ENCODE results near the gene FPR2.
"Not testable (repeated sequence)": the region's sequence is repeated elsewhere in the genome, so short reads cannot be mapped to it uniquely, and the experiment has no call there.

Gene FPR2

GRCh38 chr19:51740356-51740755, 20.6 kb upstream of the FPR2 start:
- no peak for DNase-seq

- DNase-seq, result no peak
Observed at GRCh38 chr19:51742789-51743188, 18.2 kb upstream of the FPR2 start.

GRCh38 chr19:51743405-51743804, 17.6 kb upstream of the FPR2 start:
- DNase-seq, result no peak

- DNase-seq, result no peak
Observed at GRCh38 chr19:51746731-51747130, 14.2 kb upstream of the FPR2 start.

GRCh38 chr19:51749979-51750378, 11.0 kb upstream of the FPR2 start:
- DNase-seq, result no peak

- no peak for DNase-seq
Observed at GRCh38 chr19:51750400-51751094, 10.4 kb upstream of the FPR2 start.

GRCh38 chr19:51751655-51752054, 9.3 kb upstream of the FPR2 start, which contains the start of gene FPR1:
Gene FPR1, minus strand, starts transcription at chr19:51751878. Its CDS starts 4,884 bp downstream, at chr19:51746994.
- DNase-seq, result no peak

GRCh38 chr19:51754109-51754508, 6.9 kb upstream of the FPR2 start:
- no peak for DNase-seq

GRCh38 chr19:51754770-51755169, 6.2 kb upstream of the FPR2 start:
- no peak for DNase-seq

- no peak for DNase-seq
Observed at GRCh38 chr19:51755571-51755970, 5.4 kb upstream of the FPR2 start.

GRCh38 chr19:51761696-51762095, 716 bp downstream of the FPR2 start:
- no peak for DNase-seq

- DNase-seq, result no peak
Observed at GRCh38 chr19:51765086-51765485, 4.1 kb downstream of the FPR2 start.

- DNase-seq, result no peak
Observed at GRCh38 chr19:51766461-51766860, 5.5 kb downstream of the FPR2 start.

GRCh38 chr19:51771376-51772130, 10.6 kb downstream of the FPR2 start:
- no peak for DNase-seq

- DNase-seq, result peak; percentile 19
Observed at GRCh38 chr19:51772977-51773376, 12.0 kb downstream of the FPR2 start.

GRCh38 chr19:51776561-51776960, 15.6 kb downstream of the FPR2 start:
- not testable (repeated sequence) for DNase-seq

GRCh38 chr19:51777570-51778462, 16.8 kb downstream of the FPR2 start:
- peak; percentile 80 for DNase-seq

GRCh38 chr19:51779181-51779580, 18.2 kb downstream of the FPR2 start:
- no peak for DNase-seq

GRCh38 chr19:51779703-51780102, 18.7 kb downstream of the FPR2 start:
- no peak for DNase-seq

- no peak for DNase-seq
Observed at GRCh38 chr19:51780270-51780669, 19.3 kb downstream of the FPR2 start.

- no peak for DNase-seq
Observed at GRCh38 chr19:51781999-51782398, 21.0 kb downstream of the FPR2 start.

- DNase-seq, result peak; percentile 38
Observed at GRCh38 chr19:51783372-51783771, 22.4 kb downstream of the FPR2 start.

GRCh38 chr19:51784109-51784785, 23.3 kb downstream of the FPR2 start:
- DNase-seq, result no peak

Measured in NCI-H82 (cell line).